IPS-NIHi7 (cell line): ENCODE results near the gene GRK6.

Source experiments
- DNase-seq: peaks from one replicate; pipeline ENCODE4 v3.0.0; 2012; ENCODE audit warnings: mixed read lengths; ENCODE audit errors: extremely low spot score

The GRK6 gene

DNA sequence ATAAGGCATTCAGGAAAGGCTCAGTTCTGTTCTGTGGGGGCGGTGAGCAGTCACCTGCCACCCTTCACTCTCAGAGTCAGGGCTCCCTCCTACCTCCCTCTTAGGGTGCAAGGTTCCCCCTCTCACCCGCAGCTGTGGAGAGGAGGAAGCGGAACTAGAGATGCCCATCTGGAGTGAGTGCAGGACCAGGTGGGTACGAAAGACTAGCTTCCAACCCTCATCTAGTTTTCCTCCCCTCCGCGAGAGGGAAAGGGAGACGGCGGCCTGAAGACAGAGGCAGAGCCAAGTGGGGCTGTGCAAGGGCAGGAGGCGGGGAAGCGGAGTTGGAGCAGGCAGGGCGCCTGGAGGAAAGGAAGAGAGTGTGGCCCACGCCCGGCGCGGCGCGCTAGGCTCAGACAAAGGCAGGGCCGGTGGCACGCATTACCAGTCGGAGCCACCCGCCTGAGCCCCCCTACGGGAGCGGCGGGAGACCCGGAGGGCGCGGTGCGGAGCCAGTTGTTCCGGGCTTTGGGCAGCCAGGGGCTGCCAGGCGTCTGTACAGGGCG is 27.4 kb downstream of the GRK6 start:
- no peak for DNase-seq

DNA sequence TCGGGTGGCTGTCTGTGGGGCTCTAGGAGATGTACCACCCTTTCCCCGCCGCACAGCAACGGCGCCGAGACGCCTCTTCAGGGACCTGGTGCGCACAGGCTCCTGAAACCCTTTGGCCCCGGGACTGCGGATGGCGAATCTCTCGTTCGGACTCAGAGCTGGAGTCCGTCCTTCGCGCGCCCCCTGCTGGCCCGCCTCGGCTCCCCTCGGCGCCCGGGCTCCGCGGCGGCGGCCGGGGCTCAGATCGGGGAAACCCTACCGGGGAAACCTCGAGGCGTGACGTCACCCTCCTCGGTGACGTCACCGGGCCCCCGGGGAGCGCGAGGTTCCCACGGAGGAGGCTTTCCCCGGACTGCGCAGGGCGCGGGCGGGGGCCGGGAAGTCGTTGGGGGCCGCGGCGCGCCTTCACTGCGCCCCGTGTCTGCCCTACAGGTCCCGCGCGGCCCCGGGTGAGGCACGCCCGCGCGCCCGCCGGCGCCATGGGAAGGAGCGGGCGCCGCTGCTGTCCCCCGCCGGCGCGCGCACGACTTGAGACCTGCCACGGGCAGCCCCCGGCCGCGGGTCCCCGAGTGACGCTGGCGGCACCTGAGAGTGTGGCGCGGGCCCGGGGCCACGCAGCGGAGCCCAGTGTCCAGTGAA is 28.0 kb downstream of the GRK6 start:
- DNase-seq = peak; percentile 90

DNA sequence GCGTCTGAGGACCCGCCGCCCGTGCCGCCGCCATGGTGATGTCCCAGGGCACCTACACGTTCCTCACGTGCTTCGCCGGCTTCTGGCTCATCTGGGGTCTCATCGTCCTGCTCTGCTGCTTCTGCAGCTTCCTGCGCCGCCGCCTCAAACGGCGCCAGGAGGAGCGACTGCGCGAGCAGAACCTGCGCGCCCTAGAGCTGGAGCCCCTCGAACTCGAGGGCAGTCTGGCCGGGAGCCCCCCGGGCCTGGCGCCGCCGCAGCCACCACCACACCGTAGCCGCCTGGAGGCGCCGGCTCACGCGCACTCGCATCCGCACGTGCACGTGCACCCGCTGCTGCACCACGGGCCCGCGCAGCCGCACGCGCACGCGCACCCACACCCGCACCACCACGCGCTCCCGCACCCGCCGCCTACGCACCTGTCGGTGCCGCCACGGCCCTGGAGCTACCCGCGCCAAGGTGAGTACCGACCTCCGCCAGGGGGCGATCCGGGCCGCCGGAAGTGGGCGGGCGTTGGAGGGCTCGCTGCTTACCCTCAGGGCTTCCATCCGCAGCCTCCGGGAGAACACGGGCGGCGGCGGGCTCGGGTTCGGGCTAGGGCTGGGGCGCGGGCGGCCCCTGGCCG is 28.7 kb downstream of the GRK6 start:
- peak; percentile 81 for DNase-seq

- peak; percentile 89 for DNase-seq
These were observed 29.4 kb downstream of the GRK6 start for GRCh38 chr5:177455661-177456590.

DNA sequence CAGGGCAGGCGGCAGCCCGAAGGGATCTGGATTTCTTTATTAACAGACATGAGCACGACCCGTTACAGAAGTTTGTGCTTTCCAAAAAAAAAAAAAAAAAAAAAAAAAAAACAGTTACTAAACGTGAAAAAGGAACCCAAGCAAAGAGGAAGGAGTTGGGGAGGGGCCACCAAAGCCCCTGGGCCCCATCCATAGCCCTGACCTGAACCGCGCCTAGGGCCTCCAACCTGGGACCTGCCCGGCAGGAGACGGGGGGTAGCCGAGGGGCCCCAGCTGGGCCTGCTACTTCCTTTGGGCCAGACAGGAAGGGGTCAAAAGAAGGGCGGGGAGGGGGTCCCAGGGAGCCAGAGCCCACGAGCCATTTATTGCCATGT is 30.1 kb downstream of the GRK6 start:
- no peak for DNase-seq

GRCh38 chr5:177456976-177457851 is 30.7 kb downstream of the GRK6 start:
- DNase-seq = peak; percentile 95

DNA sequence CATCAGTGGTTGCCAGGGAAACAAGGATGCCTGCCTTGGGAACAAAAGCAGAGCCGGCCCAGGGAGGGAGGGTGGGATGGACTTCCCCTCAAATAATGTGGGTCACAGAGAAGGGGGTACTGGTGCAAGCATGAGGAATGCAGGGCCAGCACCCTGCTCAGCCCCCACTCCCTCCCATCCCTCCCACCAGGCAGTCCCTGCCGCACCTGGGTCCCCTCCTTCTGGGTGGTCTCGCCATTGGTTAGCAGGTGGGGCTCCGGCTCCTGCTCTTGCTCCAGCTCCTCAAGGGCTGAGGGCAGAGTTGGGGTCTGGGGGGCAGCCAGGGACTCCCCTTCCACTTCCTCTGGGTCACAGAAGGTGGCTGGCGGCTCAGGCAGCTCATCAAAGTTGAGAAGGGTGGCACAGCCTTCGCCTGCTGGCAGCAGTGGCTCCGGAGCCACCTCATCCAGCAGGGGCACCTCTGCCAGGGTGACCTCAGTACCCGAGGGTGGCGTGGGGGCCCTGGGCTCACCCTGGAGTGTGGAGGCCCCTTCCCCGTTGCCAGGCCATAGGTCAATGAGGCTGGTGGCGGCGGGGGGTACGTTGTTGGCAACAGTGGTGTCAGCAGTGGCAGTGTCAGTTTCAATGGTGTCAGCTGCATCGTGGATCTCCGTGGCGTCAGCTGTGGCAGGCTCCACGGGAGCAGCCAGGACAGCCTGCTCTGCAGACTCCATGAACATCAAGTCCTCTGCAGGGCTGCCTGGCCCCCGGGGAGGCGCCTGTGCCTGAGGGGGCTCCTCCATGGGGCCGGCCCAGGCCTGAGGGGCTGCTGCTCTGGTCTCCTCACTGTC is 31.6 kb downstream of the GRK6 start:
- DNase-seq = no peak

GRCh38 chr5:177458912-177459350 is 32.5 kb downstream of the GRK6 start:
- DNase-seq = no peak

DNA sequence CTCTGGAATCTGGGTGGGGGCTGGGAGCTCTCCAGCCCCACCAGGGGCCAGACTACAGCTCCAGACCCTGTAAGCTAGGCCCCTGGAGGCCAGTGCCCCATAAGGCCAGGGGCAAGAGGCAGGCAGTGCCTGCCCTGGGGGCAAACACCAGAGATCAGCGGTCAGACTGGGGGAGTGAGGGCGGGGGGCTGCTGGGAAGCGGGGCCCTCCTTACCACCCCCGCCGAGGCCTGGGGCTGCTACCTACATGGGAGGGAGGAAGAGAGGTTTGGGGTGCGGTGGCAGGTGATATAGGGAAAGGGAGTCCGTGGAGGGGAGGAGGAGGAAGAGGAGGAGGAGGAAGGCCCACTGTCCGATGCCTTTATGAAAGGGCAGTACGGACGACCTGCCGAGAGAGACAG is 32.9 kb downstream of the GRK6 start:
- DNase-seq = no peak

GRCh38 chr5:177459819-177460628 is 33.5 kb downstream of the GRK6 start:
- no peak for DNase-seq

- DNase-seq = no peak
These were observed 35.7 kb downstream of the GRK6 start for GRCh38 chr5:177462021-177462670.

DNA sequence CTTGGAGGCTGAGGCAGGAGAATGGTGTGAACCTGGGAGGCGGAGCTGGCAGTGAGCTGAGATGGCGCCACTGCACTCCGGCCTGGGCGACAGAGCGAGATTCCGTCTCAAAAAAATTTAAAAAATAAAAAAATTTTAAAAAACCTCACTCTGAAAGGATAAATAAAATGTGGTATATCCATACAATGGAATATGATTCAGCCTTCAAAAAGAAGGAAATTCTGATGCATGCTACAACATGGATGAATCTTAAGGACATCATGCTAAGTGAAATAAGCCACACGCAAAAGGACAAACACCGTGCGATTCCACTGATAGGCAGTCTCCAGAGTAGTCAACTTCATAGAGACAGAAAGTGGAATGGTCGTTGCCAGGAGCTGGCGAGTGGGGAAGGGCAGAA is 38.6 kb downstream of the GRK6 start:
- DNase-seq = no peak

DNA sequence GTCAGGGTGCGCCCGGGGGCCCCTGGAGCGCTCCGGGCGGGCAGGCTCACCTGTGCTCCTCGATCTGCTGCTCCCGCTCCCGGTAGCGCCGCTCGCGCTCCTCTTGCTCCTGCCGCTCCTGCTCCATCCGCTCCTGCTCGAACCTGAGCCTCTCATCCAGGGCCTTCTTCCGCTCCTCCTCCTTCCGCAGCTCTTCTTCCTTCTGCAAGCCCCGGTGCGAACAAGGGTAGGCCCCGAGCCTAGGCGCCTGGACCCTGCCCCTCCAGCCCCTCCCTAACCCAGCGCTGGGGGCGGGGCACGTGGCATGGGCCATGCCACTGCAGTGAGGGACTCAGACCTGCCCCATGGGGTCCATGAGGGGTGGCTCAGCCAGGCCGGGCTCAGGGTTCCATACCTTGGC is 40.4 kb downstream of the GRK6 start:
- DNase-seq = no peak

GRCh38 chr5:177467436-177467835 is 41.0 kb downstream of the GRK6 start:
- no peak for DNase-seq

DNA sequence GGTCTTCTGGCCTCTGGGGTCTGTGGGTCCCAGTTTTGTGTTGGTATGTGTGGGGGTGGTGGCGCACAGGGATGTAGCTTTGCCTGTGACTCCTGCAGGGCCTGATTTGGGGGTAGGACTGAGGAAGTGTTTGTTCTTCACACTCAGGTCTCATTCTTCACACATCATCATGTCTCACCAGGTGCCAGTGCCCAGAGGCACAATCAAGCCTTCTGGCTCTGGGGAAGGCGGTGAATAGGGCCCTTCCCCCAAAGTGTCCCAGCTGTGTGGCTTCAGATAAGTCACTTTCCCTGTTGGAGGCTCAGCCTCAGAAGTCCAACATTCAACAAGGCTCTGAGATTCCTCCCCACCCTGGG is 41.8 kb downstream of the GRK6 start:
- no peak for DNase-seq

DNA sequence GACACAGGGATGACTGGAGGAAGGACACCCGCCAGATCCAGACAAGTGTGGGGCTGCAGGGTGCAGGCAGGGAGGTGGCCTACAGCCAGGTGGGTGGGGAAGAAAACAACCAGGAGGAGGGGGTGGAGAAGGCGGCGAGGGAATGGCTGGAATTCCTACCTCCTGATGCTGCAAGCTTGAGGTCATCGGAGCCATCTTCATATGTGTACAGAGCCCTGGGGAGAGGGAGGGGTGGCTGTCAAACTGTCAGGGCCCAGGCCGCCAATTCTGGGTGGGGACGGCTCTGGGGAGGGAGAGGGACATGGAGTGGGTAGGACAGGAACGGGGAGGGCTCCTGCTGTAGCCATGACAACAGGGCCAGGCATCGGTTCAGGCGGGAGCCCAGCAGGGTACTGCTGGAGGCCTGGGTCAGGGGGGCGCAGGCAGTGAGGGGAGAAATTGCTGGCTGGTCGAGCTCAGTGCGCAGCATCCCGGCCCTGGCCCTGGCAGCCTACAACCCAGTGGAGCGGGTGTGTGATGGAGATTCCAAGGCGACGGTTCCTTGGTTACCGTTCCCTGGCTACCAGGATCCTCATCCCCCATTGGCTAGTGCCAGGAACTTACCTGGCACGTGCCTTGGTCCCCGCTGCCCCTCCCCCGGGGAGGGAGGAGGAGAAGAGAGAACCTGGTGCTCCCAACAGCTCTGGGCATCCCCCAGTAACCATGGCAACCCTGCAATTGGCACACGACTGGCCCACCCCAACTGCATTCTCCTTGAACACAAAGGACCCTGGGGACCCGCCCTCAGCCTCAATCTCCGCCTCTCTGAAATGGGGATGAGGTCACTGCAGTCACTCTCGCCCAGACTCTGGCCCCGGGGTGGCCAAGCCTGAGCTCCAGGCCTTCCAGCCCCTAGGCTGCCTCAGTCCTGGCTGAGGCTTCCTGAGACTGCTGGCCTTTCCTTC is 42.5 kb downstream of the GRK6 start:
- DNase-seq = peak; percentile 57

DNA sequence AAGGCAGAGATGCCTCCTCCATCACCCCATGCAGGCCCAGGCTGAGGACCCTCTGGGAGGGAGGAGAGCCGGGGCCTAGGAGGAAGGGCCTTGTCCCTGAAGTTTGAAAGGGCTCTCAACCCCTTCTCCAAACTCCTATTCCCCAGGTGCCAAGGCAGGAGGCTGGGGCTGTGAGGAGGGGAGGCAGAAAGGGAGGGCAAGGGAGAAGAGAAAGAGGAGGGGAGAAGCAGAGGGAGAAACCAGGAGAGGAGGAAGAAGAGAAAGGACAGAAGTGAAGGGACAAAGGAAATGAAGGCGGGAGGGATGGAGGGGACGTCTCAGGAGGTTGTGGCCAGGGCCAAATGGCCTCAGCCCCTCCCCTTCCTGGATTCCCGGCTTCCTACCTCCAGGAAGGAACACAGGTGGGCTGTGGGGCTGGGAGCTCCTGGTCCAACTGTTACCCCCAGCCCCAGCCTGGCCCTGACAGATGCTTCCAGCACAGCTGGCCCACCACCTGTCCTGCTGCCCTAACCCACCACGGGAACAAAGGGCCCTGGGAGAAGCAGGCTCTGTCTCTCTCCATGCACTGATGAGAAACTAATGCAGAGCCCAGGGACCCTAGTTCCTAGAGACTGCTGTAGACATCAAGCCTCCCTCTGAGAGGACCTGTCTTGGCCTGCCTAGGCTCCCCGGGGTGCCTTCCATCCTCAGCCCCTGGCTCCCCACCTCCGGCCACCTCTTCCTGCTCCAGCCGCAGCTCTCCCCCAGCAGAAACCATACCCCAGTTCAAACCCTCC is 43.5 kb downstream of the GRK6 start:
- no peak for DNase-seq
